Glutamatergic neuron (in vitro differentiated cells): ENCODE measurements around the gene PGD. TPM values are rescaled to one million over a fixed set of nuclear protein-coding genes. Genes with fewer than 3 reads are reported as not detected.

Source experiments
- DNase-seq: peaks from one replicate; pipeline ENCODE4 v3.0.0; 2022
- H3K27ac Mint-ChIP-seq: one replicate; pipeline ENCODE4 v1.8.0; 2020; ENCODE audit warnings: mild to moderate bottlenecking, mixed read lengths, inconsistent platforms; ENCODE audit not compliant: unreplicated experiment
- H3K27me3 Mint-ChIP-seq: one replicate; pipeline ENCODE4 v1.8.0; 2020; ENCODE audit warnings: mild to moderate bottlenecking, moderate library complexity, mixed read lengths, inconsistent platforms; ENCODE audit not compliant: unreplicated experiment
- H3K36me3 Mint-ChIP-seq: one replicate; pipeline ENCODE4 v1.8.0; 2020; ENCODE audit warnings: mild to moderate bottlenecking, mixed read lengths, inconsistent platforms; ENCODE audit not compliant: unreplicated experiment
- H3K4me1 Mint-ChIP-seq: one replicate; pipeline ENCODE4 v1.8.0; 2020; ENCODE audit warnings: mild to moderate bottlenecking, low read depth, mixed read lengths, inconsistent platforms; ENCODE audit not compliant: unreplicated experiment
- H3K4me3 Mint-ChIP-seq: one replicate; pipeline ENCODE4 v1.8.0; 2020; ENCODE audit warnings: mild to moderate bottlenecking, mixed read lengths, inconsistent platforms; ENCODE audit not compliant: unreplicated experiment
- H3K9me3 Mint-ChIP-seq: one replicate; pipeline ENCODE4 v1.8.0; 2020; ENCODE audit warnings: mild to moderate bottlenecking, moderate library complexity, mixed read lengths, inconsistent platforms; ENCODE audit not compliant: unreplicated experiment
- CTCF ChIP-seq: fragments of 200-600 bp; sonication (generic); IDR thresholded peaks from one replicate; pipeline ENCODE4 v1.5.0; 2021; ENCODE audit not compliant: partially characterized antibody, unreplicated experiment
- total RNA-seq: library from RNA; stranded (reverse); fragmentation: NEBNext Ultra II Directional; extraction: Animal tissue kit (Norgen Biotek cat#: 25700); gene quantifications from one replicate; pipeline ENCODE4 v1.2.1, GENCODE V29; 2021; ENCODE audit not compliant: unreplicated experiment

Gene PGD
- total RNA-seq, 1 donor from 2014 or later, result 304 TPM

GRCh38 chr1:10433790-10434189, 34.9 kb downstream of the PGD start:
- peaks cover 3% of the 10 kb centered on the region for H3K9me3 Mint-ChIP-seq
- no peak for TF ChIP-seq CTCF
- H3K4me3 Mint-ChIP-seq, result no peak overlapping the region
- peaks cover 7% of the 10 kb centered on the region for H3K27me3 Mint-ChIP-seq
- H3K4me1 Mint-ChIP-seq, result peaks cover 12% of the 10 kb centered on the region
- H3K36me3 Mint-ChIP-seq, result no peaks in the 10 kb centered on the region
- no peak overlapping the region for H3K27ac Mint-ChIP-seq
- no peak for DNase-seq

- H3K4me1 Mint-ChIP-seq, result peaks cover 12% of the 10 kb centered on the region
- H3K36me3 Mint-ChIP-seq, result no peaks in the 10 kb centered on the region
- no peak overlapping the region for H3K27ac Mint-ChIP-seq
- TF ChIP-seq CTCF, result no peak
- no peak for DNase-seq
- no peak overlapping the region for H3K4me3 Mint-ChIP-seq
- peaks cover 3% of the 10 kb centered on the region for H3K9me3 Mint-ChIP-seq
- H3K27me3 Mint-ChIP-seq, result peaks cover 7% of the 10 kb centered on the region
Observed at GRCh38 chr1:10434590-10434989, 35.7 kb downstream of the PGD start.

- Mint-ChIP-seq H3K27ac (no peak overlapping the region), H3K4me3 (no peak overlapping the region)
Observed at GRCh38 chr1:10437052-10437451, 38.2 kb downstream of the PGD start.

GRCh38 chr1:10438677-10439163, 39.9 kb downstream of the PGD start:
- Mint-ChIP-seq H3K27ac (no peak overlapping the region), H3K4me1 (peaks cover 5% of the 10 kb centered on the region), H3K4me3 (no peak overlapping the region), H3K27me3 (no peaks in the 10 kb centered on the region), H3K9me3 (no peaks in the 10 kb centered on the region), H3K36me3 (no peaks in the 10 kb centered on the region)
- no peak for DNase-seq
- TF ChIP-seq CTCF, result no peak

More at GRCh38 chr1:10437052-10437451, 38.2 kb downstream of the PGD start:
- Mint-ChIP-seq H3K36me3 (no peaks in the 10 kb centered on the region), H3K9me3 (no peaks in the 10 kb centered on the region), H3K4me1 (peaks cover 8% of the 10 kb centered on the region), H3K27me3 (no peaks in the 10 kb centered on the region)
- DNase-seq, result no peak
- no peak for TF ChIP-seq CTCF

- no peak for TF ChIP-seq CTCF
- Mint-ChIP-seq H3K27me3 (no peaks in the 10 kb centered on the region), H3K4me1 (peaks cover 5% of the 10 kb centered on the region), H3K9me3 (no peaks in the 10 kb centered on the region), H3K36me3 (no peaks in the 10 kb centered on the region), H3K27ac (no peak overlapping the region), H3K4me3 (no peak overlapping the region)
- DNase-seq, result no peak
Observed at GRCh38 chr1:10440305-10440704, 41.4 kb downstream of the PGD start.
